GM12873 (cell line): ENCODE results near the gene ANKRD40.

Experiments used
- TF ChIP-seq, protein P1 (sequence below): IDR thresholded peaks from 2 replicates; pipeline ENCODE4 v1.5.1; 2012; ENCODE audit warnings: low read depth, mild to moderate bottlenecking, moderate library complexity, low read length, control low read depth; ENCODE audit not compliant: insufficient read depth; ENCODE audit errors: missing control alignments

The ANKRD40 gene

DNA sequence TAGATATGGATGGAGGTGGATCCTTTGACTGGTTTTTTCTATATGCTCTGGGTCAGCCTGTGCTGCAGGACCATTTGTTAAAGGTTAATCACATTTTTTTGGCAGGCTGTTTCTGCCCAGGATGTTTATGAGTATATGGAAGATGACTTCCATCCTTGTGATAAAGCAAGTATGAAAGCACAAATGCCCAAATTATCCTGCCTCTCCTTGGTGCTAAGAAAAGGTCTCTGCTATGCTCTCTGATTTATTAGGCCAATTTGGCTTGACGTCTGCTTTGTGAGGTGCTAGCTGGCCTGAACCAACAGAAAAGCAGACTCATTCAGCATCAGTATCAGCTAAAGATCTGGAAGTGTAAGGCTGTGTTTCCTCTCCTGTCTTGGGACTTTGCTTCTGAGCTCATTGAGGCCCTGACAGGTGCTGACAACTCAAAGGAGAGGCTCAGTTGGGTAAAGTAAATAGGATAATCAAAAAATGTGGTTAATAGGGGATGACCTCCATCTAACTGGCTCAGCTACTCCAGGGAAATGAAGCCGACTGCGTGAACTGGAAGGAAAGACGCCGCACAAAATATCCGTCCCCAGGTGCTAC lies 15.2 kb downstream of the ANKRD40 start:
- TF ChIP-seq, protein P1, sequence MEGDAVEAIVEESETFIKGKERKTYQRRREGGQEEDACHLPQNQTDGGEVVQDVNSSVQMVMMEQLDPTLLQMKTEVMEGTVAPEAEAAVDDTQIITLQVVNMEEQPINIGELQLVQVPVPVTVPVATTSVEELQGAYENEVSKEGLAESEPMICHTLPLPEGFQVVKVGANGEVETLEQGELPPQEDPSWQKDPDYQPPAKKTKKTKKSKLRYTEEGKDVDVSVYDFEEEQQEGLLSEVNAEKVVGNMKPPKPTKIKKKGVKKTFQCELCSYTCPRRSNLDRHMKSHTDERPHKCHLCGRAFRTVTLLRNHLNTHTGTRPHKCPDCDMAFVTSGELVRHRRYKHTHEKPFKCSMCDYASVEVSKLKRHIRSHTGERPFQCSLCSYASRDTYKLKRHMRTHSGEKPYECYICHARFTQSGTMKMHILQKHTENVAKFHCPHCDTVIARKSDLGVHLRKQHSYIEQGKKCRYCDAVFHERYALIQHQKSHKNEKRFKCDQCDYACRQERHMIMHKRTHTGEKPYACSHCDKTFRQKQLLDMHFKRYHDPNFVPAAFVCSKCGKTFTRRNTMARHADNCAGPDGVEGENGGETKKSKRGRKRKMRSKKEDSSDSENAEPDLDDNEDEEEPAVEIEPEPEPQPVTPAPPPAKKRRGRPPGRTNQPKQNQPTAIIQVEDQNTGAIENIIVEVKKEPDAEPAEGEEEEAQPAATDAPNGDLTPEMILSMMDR: no peak

DNA sequence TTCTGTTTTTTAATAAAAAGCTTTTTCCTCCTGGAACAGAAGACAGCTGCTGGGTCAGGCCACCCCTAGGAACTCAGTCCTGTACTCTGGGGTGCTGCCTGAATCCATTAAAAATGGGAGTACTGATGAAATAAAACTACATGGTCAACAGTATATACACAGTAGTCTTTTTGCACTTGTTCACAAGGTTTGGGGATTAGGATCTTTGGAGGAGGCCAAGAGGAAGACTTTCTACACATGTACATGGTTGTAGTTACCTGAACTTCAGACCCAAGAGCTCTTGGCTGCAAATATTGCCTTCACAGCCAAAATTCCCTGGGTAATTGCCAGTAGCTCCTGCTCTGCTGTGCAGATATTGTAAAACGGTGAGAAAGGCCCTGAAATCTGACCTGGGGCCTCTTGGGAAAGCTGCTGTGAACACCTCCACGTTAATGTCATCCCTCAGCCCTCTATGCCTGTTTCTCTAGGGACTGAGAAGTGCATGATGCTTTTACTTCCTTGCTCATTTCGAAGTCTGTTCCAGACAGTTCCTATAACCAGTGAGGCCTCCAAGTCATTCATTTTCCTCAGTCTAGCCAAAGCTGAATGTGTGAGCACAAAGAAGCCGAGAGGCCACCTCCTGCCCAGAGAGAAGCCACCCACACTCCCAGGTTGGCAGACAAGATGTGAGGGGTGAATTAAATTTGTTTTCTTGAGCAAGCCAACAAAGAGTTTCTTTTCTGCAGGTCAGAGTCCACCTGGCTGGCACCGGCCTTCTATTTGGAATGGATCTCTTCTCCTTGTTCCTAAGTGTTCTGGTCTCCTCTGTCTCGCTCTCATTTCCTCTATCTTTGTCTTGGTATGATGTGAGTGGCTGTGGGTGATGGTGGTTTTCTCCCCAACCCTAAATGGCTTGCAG lies 15.9 kb downstream of the ANKRD40 start:
- TF ChIP-seq, protein P1: no peak

DNA sequence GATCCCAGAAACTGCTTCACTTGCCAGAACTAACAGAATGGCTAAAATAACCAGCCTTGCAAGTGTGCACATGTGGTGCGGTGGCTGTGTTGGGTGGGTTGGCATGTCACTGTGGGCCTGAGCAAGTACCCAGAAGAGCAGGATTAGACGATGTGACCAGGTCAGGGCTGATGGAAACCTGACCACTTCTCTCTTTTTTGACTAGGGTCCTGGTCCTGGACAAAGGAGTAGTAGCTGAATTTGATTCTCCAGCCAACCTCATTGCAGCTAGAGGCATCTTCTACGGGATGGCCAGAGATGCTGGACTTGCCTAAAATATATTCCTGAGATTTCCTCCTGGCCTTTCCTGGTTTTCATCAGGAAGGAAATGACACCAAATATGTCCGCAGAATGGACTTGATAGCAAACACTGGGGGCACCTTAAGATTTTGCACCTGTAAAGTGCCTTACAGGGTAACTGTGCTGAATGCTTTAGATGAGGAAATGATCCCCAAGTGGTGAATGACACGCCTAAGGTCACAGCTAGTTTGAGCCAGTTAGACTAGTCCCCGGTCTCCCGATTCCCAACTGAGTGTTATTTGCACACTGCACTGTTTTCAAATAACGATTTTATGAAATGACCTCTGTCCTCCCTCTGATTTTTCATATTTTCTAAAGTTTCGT lies 16.7 kb downstream of the ANKRD40 start:
- TF ChIP-seq, protein P1: no peak

DNA sequence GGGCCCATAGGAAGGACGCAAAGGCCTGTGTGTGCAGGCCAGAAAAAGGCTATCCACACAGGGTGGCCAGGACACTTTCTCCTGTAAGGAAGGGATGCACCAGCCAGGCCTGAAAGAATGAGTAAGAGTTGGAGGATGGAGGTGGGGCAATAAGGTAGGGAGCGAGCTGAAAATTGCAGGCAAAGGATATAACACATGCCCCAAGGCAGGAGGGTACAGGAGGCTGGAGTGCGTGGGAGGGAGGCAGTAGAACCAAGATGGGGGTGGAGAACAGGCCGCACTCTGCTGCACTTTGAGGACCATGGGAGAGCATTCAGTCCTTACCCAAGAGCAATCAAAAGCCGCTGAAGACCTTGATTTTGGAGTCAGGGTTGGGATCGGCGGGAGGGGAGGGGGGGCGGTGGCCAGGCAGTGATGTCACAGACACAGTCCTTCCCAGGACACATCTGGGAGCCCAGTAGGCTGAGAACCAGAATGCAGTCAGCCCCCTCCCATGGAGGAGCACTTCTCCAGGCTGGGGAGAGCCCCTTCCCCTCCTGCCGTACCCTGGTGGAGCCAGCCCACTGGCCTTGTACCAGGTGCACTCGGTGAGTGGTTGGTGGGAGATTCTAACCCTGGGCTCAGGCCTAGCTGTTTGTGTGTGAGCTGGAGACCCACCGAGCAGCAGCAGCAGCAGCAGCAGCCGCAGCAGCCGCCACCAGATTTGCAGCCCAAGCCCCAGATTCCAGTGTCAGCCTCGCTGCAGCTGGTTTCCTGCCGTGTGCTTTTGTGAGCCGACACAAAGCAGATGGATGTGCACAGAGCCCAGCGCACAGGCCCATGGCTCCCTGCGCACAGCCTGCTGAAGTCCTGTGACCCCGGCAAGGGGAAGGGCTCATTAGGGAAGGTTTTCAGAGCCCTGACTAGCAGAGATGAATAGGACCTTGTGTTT lies 17.5 kb downstream of the ANKRD40 start:
- TF ChIP-seq, protein P1: no peak

DNA sequence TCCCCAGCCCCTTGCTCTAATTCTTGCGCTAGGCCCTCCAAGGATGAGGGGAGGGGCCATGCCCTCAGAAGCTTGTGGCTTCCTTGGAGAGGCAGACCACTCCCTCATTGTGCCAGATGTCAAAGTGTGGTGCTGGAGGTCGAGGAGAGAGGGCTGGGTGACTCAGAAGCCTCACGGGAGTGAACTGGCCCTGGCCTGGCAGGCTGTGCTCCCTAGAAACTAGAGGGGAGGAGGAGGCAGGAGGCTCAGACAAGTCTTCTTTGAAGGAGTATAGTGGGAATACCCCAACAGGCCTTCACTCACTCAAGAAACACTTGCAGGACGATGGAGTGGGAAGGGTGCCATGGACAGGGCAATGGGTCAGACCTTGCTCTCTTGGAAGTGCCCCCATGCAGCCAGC lies 18.5 kb downstream of the ANKRD40 start:
- TF ChIP-seq, protein P1: no peak

DNA sequence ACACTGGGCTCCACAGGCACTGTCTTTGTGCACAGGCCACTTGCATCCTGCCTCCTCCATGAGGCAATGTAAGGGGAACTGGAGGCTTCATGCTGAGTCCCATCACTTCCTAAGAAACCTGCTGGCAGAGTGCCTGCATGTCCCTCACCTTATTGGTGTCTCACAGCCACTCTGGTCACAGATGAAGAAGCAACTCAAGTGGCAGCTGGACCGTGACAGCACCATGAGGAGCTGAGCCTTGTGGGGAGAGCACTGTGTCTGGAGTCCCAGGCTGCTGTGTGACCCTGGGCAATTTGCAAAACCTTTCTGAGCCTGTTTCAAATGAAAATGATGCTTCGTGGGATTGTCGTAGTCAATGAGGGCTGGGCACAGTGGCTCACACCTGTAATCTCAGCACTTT lies 19.5 kb downstream of the ANKRD40 start:
- TF ChIP-seq, protein P1: no peak
